Measurements from ENCODE around the gene TAB2.
"Not testable (repeated sequence)": the region's sequence is repeated elsewhere in the genome, so short reads cannot be mapped to it uniquely, and the experiment has no call there.

Gene TAB2

GRCh38 chr6:149446791-149447376, 129.4 kb downstream of the TAB2 start:
- no peak for DNase-seq

- no peak for DNase-seq
Measured at GRCh38 chr6:149448821-149449453, 131.4 kb downstream of the TAB2 start.

- no peak for DNase-seq
Measured at GRCh38 chr6:149449831-149450678, 132.5 kb downstream of the TAB2 start.

GRCh38 chr6:149450679-149451375, 133.3 kb downstream of the TAB2 start:
- DNase-seq: no peak

GRCh38 chr6:149451376-149452036, 134.0 kb downstream of the TAB2 start:
- no peak for DNase-seq

- no peak for DNase-seq
Measured at GRCh38 chr6:149452037-149452939, 134.8 kb downstream of the TAB2 start.

GRCh38 chr6:149453597-149454345, 136.3 kb downstream of the TAB2 start:
- no peak for DNase-seq

- DNase-seq: peak; percentile 28
Measured at GRCh38 chr6:149454346-149454848, 136.9 kb downstream of the TAB2 start.

GRCh38 chr6:149455031-149455732, 137.7 kb downstream of the TAB2 start:
- no peak for DNase-seq

- DNase-seq: no peak
Measured at GRCh38 chr6:149456311-149457021, 139.0 kb downstream of the TAB2 start.

- no peak for DNase-seq
Measured at GRCh38 chr6:149457316-149457884, 139.9 kb downstream of the TAB2 start.

- DNase-seq: no peak
Measured at GRCh38 chr6:149458196-149458595, 140.7 kb downstream of the TAB2 start.

- DNase-seq: no peak
Measured at GRCh38 chr6:149458806-149459205, 141.3 kb downstream of the TAB2 start.

- no peak for DNase-seq
Measured at GRCh38 chr6:149459761-149460160, 142.2 kb downstream of the TAB2 start.

GRCh38 chr6:149460249-149460648, 142.7 kb downstream of the TAB2 start:
- DNase-seq: not testable (repeated sequence)

Data from OCI-M1 (cell line).